HepG2 (cell line): ENCODE data around the gene GNG2. TPM values are rescaled to one million over a fixed set of nuclear protein-coding genes. Genes with fewer than 3 reads are reported as not detected.

Experiments used
- ATAC-seq: fragments of 200-7000 bp; cut with Tn5 transposase; 3 replicates; pipeline ENCODE4 v1.9.1; 2020; ENCODE audit warnings: mild to moderate bottlenecking, moderate library complexity
- BruUV-seq: library from RNA; stranded (reverse); fragments of 400-500 nt; replicated peaks from 2 replicates; lab custom pipeline; 2021; lab: Mats Ljungman, UMichigan
- CTCF ChIA-PET: fragments of 300-600 bp; formaldehyde crosslinking; extraction: SDS; loops from one replicate; lab custom pipeline; 2021; ENCODE audit warnings: low total read pairs, inconsistent platforms, low intra/inter-chr PET ratio; lab: Yijun Ruan, JAX
- POLR2A ChIA-PET: fragments of 350-600 bp; sonication (Branson Sonifier 250); formaldehyde crosslinking; loops from one replicate; lab custom pipeline; 2020; ENCODE audit warnings: antibody characterized with exemption, inconsistent platforms; lab: Yijun Ruan, JAX
- DNase-seq: peaks from one replicate; pipeline ENCODE4 v3.0.0-alpha.2; 2015; ENCODE audit warnings: low spot score
- FAIRE-seq: peaks from 3 replicates; lab custom pipeline; 2011; peaks lifted over from hg19 to GRCh38; lab: Jason Lieb, UNC
- H2AFZ ChIP-seq: one replicate; pipeline ENCODE4 v1.6.1; 2011; ENCODE audit warnings: low read length, inconsistent platforms
- H3K27ac ChIP-seq: fragments of 300-600 bp; 3 replicates; pipeline ENCODE4 v1.8.0; 2011; ENCODE audit warnings: mixed run types, mild to moderate bottlenecking, mixed read lengths, low read length, inconsistent platforms; ENCODE audit not compliant: insufficient read depth; ENCODE audit errors: extremely low read length
- H3K27me3 ChIP-seq, 2 experiments: fragments of 200-600 bp in 1 of 2; 2 replicates in 1 of 2; 3 replicates in 1 of 2; pipeline versions ENCODE4 v1.6.0 to v1.8.0; 2011; ENCODE audit warnings: low read length in 2 of 2, mild to moderate bottlenecking in 2 of 2, moderate library complexity in 2 of 2, inconsistent platforms in 1 of 2; ENCODE audit not compliant: insufficient read depth in 2 of 2, control insufficient read depth in 1 of 2
- H3K36me3 ChIP-seq, 2 experiments: fragments of 200-600 bp in 1 of 2; replicated peaks in 1 of 2; 2 replicates in 1 of 2; 3 replicates in 1 of 2; pipeline versions ENCODE4 v1.5.1 to v1.8.0; 2011; ENCODE audit warnings: low read length in 2 of 2, inconsistent platforms in 1 of 2; ENCODE audit not compliant: insufficient read depth in 2 of 2, control insufficient read depth in 1 of 2
- H3K4me1 ChIP-seq: 2 replicates; pipeline ENCODE4 v1.5.1; 2012; ENCODE audit warnings: low read length, inconsistent platforms; ENCODE audit not compliant: insufficient read depth
- H3K4me2 ChIP-seq: 2 replicates; pipeline ENCODE4 v1.6.0; 2011; ENCODE audit warnings: low read depth, low read length, inconsistent platforms
- H3K4me3 ChIP-seq, 3 experiments: fragments of 200-600 bp in 1 of 3; sonication (generic), shearing (Covaris generic) in 1 of 3; replicated peaks in 1 of 3; 2 replicates each; pipeline ENCODE4 v1.5.1; 2011 to 2016; ENCODE audit warnings: low read length in 3 of 3, inconsistent platforms in 2 of 3, low read depth in 2 of 3, mild to moderate bottlenecking in 2 of 3, control low read depth in 1 of 3, mixed read lengths in 1 of 3; ENCODE audit not compliant: insufficient read depth in 1 of 3
- H3K79me2 ChIP-seq: one replicate; pipeline ENCODE4 v1.6.1; 2011; ENCODE audit warnings: low read length, inconsistent platforms; ENCODE audit not compliant: insufficient read depth
- H3K9ac ChIP-seq: 2 replicates; pipeline ENCODE4 v1.6.0; 2011; ENCODE audit warnings: mild to moderate bottlenecking, low read depth, low read length, inconsistent platforms; ENCODE audit not compliant: insufficient read depth
- H3K9me3 ChIP-seq: 2 replicates; pipeline ENCODE4 v1.5.1; 2012; ENCODE audit warnings: mild to moderate bottlenecking, low read length
- H4K20me1 ChIP-seq: 2 replicates; pipeline ENCODE4 v1.6.0; 2011; ENCODE audit warnings: inconsistent platforms, mild to moderate bottlenecking, low read length, moderate library complexity; ENCODE audit not compliant: insufficient read depth
- ATF1 ChIP-seq: IDR thresholded peaks from 2 replicates; pipeline ENCODE4 v1.6.1; 2016; ENCODE audit warnings: mild to moderate bottlenecking, control low read depth
- ERF ChIP-seq: IDR thresholded peaks from 2 replicates; pipeline ENCODE4 v1.6.1; 2018; ENCODE audit warnings: missing biosample characterization, missing genetic modification reagents
- FOXJ3 ChIP-seq: sonication (generic); formaldehyde crosslinking; IDR thresholded peaks from 2 replicates; pipeline ENCODE4 v1.4.0; 2020; ENCODE audit warnings: missing genetic modification reagents, mild to moderate bottlenecking, borderline replicate concordance
- ISL2 ChIP-seq: sonication (generic); formaldehyde crosslinking; IDR thresholded peaks from 2 replicates; pipeline ENCODE4 v1.5.0; 2020; ENCODE audit warnings: missing genetic modification reagents
- POGZ ChIP-seq: sonication (generic); formaldehyde crosslinking; IDR thresholded peaks from 2 replicates; pipeline ENCODE4 v1.4.0; 2020; ENCODE audit warnings: mild to moderate bottlenecking, missing genetic modification reagents
- WIZ ChIP-seq: sonication (generic); formaldehyde crosslinking; IDR thresholded peaks from 2 replicates; pipeline ENCODE4 v1.5.1; 2020; ENCODE audit warnings: mild to moderate bottlenecking, missing genetic modification reagents
- ZFP1 ChIP-seq: IDR thresholded peaks from 2 replicates; pipeline ENCODE4 v1.6.1; 2016
- ZNF607 ChIP-seq: sonication (generic); formaldehyde crosslinking; IDR thresholded peaks from 2 replicates; pipeline ENCODE4 v1.5.1; 2020; ENCODE audit warnings: missing genetic modification reagents, mild to moderate bottlenecking, borderline replicate concordance
- WGBS: methylation state at CpG from one replicate; pipeline ENCODE4 v1.1.6; 2017; ENCODE audit warnings: low lambda C conversion rate; 5-methylcytosine and 5-hydroxymethylcytosine counted together
- in situ Hi-C: cut with HindIII; loops from 2 replicates; pipeline ENCODE4 v1.10.0; 2017; ENCODE audit warnings: low pct_unique_long_range_greater_than_20kb; ENCODE audit not compliant: extremely low pct_ligation_motif_present
- intact Hi-C: fragments of 100-400 bp; cut with micrococcal nuclease; formaldehyde crosslinking; loops from one replicate; pipeline ENCODE4 v1.10.0; 2022; ENCODE audit not compliant: unreplicated experiment
- polyA plus RNA-seq, 8 experiments: library from polyadenylated mRNA; depleted of rRNA in 3 of 8; stranded (reverse) in 7 of 8; unstranded in 1 of 8; fragments of >200 nt; fragmentation: Illumina TruSeq in 4 of 8; extraction: Trizol in 4 of 8; gene quantifications; 2 replicates each; pipeline versions ENCODE4 v1.2.1 to v1.2.3, GENCODE V29; 2011 to 2016; ENCODE audit warnings: low read depth in 4 of 8, missing spikeins in 1 of 8, mixed read lengths in 1 of 8; ENCODE audit not compliant: insufficient read depth in 1 of 8
- total RNA-seq, 5 experiments: library from RNA; depleted of rRNA; stranded (reverse); fragments of >200 nt; fragmentation: Illumina TruSeq; extraction: Trizol; gene quantifications; 2 replicates each; pipeline ENCODE4 v1.2.3, GENCODE V29; 2016; ENCODE audit warnings: low read depth in 1 of 5
- TF ChIP-seq, protein P1 (sequence below), 2 experiments: sonication (generic) in 1 of 2; formaldehyde crosslinking in 1 of 2; IDR thresholded peaks; 2 replicates each; pipeline versions ENCODE4 v1.5.1 to v1.6.1; 2011 to 2020; ENCODE audit warnings: borderline replicate concordance in 1 of 2, low read depth in 1 of 2, low read length in 1 of 2, mild to moderate bottlenecking in 1 of 2, missing genetic modification reagents in 1 of 2, moderate library complexity in 1 of 2
- TF ChIP-seq, protein P2 (sequence below): sonication (generic); formaldehyde crosslinking; IDR thresholded peaks from 2 replicates; pipeline ENCODE4 v1.5.1; 2020; ENCODE audit warnings: mild to moderate bottlenecking, missing genetic modification reagents, borderline replicate concordance
- TF ChIP-seq, protein P3 (sequence below): sonication (generic); formaldehyde crosslinking; IDR thresholded peaks from 2 replicates; pipeline ENCODE4 v1.8.1; 2023; ENCODE audit warnings: mild to moderate bottlenecking, missing genetic modification reagents

GNG2 gene
- total and polyA plus RNA-seq, 2 of the 13 experiments (the other 11 are each of a cell fraction or from before 2014, with no cell fraction given), result not detected

- TF ChIP-seq, protein P1, sequence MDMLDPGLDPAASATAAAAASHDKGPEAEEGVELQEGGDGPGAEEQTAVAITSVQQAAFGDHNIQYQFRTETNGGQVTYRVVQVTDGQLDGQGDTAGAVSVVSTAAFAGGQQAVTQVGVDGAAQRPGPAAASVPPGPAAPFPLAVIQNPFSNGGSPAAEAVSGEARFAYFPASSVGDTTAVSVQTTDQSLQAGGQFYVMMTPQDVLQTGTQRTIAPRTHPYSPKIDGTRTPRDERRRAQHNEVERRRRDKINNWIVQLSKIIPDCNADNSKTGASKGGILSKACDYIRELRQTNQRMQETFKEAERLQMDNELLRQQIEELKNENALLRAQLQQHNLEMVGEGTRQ (IDR thresholded peaks at IDR 0.05; ENCODE audit: low read depth, low read length), result no peak
- TF ChIP-seq, protein P1 (CRISPR knock-in tag; IDR thresholded peaks at IDR 0.05; ENCODE audit: borderline replicate concordance), result no peak
Observed at GRCh38 chr14:51972566-51972965, 112.2 kb downstream of the GNG2 start (continued).

DNA sequence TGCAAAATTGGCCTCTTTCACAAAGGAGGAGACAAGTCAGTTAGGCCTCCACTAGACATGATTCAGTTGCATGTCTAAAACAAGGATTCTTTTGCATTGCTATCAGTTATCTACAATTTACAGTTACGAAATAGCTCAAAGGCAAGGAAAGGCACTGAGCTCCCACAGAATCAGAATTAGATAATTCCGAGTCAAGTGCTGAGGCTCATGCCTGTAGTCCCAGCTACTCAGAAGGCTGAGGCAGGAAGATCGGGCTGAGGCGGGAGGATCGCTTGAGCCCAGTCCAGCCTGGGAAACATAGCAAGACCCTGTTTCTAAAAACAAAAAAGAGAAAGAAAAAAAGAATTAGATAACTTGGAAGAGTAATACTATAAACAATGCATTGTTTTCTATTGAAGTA is 116.7 kb downstream of the GNG2 start:
- Histone ChIP-seq H3K9ac (no peak overlapping the region), H3K36me3 (no peaks in the 10 kb centered on the region), H3K27ac (no peak overlapping the region), H4K20me1 (no peaks in the 10 kb centered on the region), H3K9me3 (no peaks in the 10 kb centered on the region), H3K79me2 (no peaks in the 10 kb centered on the region), H3K4me1 (no peaks in the 10 kb centered on the region), H3K4me3 (no peak overlapping the region), H3K4me2 (no peak overlapping the region), H3K27me3 (peaks cover 0 to 15% of the 10 kb centered on the region in 2 experiments; a peak in 2 of 5 replicates), H2AFZ (no peak overlapping the region)
- in situ Hi-C loops, result no loop called here
- CTCF ChIA-PET, result no interaction called here
- no peak for ATAC-seq
- intact Hi-C loops, result no loop called here
- WGBS, result 41% methylated on average over 5 of the region's 5 CpGs
- no TSS peak for BruUV-seq
- no peak for DNase-seq
- POLR2A ChIA-PET, result no interaction called here
- no peak for FAIRE-seq
- TF ChIP-seq WIZ (no peak), ZFP1 (CRISPR knock-in tag) (no peak), FOXJ3 (CRISPR knock-in tag) (no peak), ATF1 (CRISPR knock-in tag) (no peak), ISL2 (no peak), POGZ (CRISPR knock-in tag) (no peak), ZNF607 (CRISPR knock-in tag) (no peak), ERF (no peak)
- TF ChIP-seq, protein P2, sequence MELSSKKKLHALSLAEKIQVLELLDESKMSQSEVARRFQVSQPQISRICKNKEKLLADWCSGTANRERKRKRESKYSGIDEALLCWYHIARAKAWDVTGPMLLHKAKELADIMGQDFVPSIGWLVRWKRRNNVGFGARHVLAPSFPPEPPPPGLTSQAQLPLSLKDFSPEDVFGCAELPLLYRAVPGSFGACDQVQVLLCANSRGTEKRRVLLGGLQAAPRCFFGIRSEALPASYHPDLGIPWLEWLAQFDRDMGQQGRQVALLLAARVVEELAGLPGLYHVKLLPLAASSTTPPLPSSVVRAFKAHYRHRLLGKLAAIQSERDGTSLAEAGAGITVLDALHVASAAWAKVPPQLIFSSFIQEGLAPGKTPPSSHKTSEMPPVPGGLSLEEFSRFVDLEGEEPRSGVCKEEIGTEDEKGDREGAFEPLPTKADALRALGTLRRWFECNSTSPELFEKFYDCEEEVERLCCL, result no peak
- TF ChIP-seq, protein P3, sequence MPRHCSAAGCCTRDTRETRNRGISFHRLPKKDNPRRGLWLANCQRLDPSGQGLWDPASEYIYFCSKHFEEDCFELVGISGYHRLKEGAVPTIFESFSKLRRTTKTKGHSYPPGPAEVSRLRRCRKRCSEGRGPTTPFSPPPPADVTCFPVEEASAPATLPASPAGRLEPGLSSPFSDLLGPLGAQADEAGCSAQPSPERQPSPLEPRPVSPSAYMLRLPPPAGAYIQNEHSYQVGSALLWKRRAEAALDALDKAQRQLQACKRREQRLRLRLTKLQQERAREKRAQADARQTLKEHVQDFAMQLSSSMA (CRISPR knock-in tag), result no peak
- TF ChIP-seq, all 625 proteins: peak for 0
